GM12874 (cell line): Measurements from ENCODE around the gene SNRPF.

ENCODE experiments used
- TF ChIP-seq, protein P1 (sequence below): IDR thresholded peaks from 2 replicates; pipeline ENCODE4 v1.5.1; 2011; ENCODE audit warnings: low read depth, mild to moderate bottlenecking, control low read depth, low read length, moderate library complexity; ENCODE audit not compliant: insufficient read depth

Gene SNRPF

DNA sequence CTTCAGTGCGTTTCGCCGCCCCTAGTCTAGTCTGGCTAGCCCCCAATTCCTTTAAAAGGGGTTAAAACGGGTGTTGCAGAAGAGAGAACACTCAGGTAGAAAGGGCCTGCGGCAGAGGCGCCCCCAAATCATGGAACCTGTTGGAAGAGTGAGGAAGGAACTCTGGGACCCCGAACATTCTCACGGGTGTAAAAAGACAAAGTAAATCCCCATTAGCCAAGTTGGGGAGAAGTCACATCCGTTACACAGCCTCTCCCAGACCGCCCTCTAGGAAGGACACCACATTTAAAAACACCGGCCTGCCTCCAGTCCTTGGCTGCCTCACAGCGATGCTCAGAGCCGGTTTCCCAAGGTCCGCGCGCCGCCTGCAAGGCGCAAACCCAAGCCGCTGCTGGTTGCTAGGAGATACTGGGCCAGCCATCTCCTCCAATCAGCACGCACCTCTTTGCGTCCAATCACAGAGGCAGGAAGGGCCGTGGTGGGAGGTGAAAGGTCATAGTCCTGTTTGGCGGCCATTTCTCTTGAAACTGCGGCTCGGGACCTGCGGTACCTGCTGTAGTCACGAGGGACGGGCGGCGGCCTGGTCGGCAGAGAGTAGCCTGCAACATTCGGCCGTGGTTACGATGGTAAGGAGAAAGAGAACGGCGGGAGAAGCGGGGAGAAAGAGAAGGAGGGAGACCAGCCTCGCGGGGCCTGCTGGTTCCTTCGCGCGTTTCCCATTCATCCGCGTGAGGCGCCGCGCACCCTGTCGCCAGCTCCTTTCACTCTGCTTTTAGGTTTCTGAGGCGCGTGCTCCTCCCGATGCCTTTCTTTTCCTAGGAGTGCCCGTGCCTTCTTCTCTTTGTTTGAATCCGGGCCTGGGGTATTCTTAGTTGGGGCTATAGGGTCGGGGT is at the start of gene SNRPF:
TSS of gene SNRPF (plus strand) at position 502 of the 893 bp plus-strand sequence. CDS start at position 624, 122 bp downstream.
- TF ChIP-seq, protein P1, sequence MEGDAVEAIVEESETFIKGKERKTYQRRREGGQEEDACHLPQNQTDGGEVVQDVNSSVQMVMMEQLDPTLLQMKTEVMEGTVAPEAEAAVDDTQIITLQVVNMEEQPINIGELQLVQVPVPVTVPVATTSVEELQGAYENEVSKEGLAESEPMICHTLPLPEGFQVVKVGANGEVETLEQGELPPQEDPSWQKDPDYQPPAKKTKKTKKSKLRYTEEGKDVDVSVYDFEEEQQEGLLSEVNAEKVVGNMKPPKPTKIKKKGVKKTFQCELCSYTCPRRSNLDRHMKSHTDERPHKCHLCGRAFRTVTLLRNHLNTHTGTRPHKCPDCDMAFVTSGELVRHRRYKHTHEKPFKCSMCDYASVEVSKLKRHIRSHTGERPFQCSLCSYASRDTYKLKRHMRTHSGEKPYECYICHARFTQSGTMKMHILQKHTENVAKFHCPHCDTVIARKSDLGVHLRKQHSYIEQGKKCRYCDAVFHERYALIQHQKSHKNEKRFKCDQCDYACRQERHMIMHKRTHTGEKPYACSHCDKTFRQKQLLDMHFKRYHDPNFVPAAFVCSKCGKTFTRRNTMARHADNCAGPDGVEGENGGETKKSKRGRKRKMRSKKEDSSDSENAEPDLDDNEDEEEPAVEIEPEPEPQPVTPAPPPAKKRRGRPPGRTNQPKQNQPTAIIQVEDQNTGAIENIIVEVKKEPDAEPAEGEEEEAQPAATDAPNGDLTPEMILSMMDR: no peak; the same call in 1 of the 2 replicates

DNA sequence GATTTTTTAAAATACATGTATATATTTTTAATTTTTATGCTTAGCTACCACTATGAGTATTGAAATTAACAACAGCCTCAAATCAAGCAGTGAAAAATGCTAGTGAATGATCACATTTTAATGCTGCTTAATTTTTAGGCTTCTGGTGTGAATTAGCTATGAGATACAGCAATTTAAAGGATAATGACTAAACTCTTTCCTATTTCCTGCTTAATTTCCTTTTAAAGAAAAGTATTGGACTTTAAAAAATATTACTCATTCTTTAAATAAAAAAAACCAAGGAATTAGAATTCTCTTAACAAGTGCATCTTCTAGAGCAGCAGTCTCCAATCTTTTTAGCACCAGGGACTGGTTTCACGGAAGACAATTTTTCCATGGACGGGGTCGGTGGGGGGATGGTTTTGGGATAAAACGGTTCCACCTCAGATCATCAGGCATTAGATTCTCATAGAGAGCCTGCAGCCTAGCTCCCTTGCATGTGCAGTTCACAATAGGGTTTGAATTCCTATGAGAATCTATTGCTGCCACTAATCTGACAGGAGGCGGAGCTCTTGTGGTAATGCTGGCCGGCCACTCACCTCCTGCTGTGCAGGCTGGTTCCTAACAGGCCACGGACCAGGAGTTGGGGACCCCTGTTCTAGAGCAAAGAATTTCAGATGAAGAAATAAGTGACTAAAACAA is 49.6 kb upstream of the SNRPF start:
- TF ChIP-seq, protein P1: no peak

DNA sequence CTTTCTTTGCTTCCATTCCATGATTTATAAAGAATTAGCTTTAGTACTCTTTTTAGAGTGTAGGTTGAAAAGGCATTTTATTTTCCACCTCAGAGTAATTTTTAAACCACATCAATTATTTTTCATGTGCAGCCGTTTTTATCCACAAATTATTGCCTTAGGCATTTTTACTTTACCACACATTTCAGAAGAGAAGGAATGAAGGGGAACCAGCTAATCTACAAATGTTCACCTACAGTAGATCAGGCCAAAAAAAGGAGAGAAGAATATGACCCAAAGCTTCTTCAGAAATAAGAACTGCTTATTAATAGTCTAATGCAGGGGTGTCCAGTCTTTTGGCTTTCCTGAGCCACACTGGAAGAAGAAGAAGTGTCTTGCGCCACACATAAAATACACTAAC is 48.3 kb upstream of the SNRPF start:
- TF ChIP-seq, protein P1: no peak

DNA sequence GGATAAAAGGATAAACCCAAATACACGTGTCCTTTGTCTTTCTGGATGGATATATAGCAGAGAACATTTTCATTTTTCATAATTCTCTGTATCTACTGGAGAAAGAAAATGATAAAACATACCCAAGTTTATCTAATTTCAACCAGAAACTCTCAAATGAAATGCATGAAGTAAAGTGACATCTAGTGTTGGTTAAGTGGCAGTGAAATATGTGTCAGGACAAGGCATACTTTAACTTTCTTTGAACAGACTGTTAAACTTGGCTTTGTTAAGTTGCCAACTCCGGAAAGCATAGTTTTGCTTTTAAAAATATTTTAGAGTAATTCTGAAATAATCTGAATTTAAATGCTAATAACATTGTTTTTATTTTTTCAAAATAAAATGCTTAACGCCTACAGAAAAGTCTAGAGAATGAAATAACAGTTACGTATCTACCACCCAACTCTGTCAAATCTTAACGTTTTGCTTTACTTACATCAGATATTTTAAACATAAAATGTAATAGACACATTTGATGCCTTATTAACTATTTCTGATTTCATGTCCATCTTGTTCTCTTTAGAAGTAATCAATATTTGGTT is 43.0 kb upstream of the SNRPF start:
- TF ChIP-seq, protein P1: peak; percentile 38; the same call in 1 of the 2 replicates

DNA sequence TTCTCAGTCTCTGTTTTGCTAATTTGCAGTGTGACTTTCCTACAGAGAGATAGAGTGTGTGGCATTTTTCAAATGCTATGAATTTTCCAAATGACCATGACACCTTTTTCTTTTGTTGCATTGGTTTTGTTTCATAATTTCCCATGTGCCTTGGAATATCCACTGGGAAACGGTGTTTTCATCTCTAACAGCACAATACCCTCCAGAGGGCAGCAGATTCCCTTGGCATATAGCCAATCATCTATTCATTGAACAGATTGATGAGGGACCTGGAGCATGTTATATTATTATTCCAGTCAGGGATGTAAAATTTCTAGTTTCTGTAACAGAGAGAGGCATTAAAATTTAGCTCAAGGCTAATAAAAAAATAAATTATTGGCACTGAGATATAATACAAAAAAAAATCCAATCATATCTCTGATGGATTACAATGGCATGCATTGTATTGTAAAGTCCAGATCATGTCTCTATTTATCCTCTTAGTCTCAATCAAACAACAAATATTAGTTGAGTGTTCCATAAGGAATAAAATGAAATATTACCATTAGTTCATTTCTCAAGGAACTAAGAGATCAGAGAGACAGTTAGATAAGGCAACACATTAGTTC is 38.6 kb upstream of the SNRPF start:
- TF ChIP-seq, protein P1: peak; percentile 19; the same call in 1 of the 2 replicates

DNA sequence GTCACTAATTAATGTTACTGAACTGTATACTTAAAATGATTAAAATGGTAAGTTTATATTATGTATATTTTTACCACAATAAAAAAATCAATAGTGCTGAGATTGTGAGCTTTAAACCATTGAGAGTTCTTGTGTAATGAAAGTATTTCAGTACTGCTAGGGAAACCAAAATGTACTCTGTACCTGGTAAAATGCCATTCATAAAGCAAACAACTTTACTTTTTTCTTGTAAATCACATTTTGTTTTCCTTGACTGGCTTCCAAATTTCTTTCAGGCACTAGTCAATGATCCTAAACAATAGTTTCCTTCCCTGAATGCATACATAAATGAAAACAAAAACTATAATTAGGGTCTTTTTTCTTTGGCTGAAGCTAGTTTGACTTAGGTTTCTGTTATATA is 29.4 kb upstream of the SNRPF start:
- TF ChIP-seq, protein P1: no peak
